Eye (tissue), 1 donor: Measurements from ENCODE around the gene ALDH2.
A peak's percentile ranks its signal among the peaks of the same experiment; 100 is the strongest.
"Not testable (repeated sequence)": the region's sequence is repeated elsewhere in the genome, so short reads cannot be mapped to it uniquely, and the experiment has no call there.

ENCODE experiments used
- DNase-seq: peaks from one replicate; pipeline ENCODE4 v3.0.0-alpha.2; 2015

The ALDH2 gene

DNA sequence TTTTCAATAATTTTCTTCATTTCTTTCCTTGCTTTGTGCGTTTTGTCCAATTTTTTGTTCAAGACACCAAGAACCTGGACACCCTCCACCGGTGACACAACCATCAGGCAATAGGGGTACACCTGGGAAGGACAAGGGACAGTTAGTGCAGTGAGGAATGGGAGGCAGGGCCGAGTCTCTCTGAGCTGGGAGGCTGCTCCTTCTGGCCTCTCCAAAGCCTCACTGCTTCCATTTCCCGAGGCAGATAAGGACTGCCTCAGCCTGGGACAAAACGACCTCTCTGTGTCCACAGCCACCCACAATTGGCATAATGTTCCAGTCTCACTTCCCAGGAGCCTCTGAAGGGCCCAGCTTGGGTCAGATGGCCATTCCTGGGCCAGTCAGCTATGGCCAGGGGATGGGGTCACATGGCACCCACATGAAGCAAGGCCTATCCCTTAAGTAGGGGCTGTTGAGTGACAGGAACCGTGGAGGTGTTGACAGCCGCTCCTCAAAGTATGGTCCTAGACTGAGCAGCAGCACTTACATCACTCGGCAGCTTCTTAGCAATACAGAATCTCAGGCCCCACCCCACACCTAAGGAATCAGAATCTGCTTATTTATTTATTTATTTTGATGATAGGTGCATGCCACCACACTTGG lies 61.7 kb downstream of the ALDH2 start:
- no peak for DNase-seq

DNA sequence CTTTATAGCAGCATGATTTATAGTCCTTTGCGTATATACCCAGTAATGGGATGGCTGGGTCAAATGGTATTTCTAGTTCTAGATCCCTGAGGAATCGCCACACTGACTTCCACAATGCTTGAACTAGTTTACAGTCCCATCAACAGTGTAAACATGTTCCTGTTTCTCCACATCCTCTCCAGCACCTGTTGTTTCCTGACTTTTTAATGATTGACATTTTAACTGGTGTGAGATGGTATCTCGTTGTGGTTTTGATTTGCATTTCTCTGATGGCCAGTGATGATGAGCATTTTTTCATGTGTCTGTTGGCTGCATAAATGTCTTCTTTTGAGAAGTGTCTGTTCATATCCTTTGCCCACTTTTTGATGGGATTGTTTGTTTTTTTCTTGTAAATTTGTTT lies 62.9 kb downstream of the ALDH2 start:
- not testable (repeated sequence) for DNase-seq

DNA sequence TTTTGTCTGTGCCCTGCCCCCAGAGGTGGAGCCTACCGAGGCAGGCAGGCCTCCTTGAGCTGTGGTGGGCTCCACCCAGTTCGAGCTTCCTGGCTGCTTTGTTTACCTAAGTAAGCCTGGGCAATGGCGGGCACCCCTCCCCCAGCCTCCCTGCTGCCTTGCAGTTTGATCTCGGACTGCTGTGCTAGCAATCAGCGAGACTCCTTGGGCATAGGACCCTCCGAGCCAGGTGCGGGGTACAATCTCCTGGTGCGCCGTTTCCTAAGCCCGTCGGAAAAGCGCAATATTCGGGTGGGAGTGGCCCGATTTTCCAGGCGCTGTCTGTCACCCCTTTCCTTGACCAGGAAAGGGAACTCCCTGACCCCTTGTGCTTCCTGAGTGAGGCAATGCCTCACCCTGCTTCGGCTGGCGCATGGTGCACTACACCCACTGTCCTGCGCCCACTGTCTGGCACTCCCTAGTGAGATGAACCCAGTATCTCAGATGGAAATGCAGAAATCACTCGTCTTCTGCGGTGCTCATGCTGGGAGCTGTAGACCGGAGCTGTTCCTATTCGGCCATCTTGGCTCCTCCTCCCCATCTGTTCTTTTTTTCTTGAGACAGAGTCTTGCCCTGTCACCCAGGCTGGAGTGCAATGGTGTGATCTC lies 68.1 kb downstream of the ALDH2 start:
- DNase-seq = not testable (repeated sequence)

DNA sequence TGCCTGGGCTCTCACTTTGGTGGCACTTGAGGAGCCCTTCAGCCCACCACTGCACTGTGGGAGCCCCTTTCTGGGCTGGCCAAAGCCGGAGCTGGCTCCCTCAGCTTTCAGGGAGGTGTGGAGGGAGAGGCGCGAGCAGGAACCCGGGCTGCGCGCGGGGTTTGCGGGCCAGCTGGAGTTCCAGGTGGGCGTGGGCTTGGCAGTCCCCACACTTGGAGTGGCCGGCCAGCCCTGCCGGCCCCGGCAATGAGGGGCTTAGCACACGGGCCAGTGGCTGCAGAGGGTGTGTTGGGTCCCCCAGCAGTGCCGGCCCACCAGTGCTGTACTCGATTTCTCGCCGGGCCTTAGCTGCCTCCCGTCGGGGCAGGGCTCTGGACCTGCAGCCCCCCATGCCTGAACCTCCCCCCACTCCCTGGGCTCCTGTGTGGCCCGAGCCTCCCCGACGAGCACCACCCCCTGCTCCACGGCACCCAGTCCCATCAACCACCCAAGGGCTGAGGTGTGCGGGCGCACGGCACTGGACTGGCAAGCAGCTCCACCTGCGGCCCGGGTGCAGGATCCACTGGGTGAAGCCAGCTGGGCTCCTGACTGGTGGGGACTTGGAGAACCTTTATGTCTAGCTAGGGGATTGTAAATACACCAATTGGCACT lies 68.9 kb downstream of the ALDH2 start:
- not testable (repeated sequence) for DNase-seq

DNA sequence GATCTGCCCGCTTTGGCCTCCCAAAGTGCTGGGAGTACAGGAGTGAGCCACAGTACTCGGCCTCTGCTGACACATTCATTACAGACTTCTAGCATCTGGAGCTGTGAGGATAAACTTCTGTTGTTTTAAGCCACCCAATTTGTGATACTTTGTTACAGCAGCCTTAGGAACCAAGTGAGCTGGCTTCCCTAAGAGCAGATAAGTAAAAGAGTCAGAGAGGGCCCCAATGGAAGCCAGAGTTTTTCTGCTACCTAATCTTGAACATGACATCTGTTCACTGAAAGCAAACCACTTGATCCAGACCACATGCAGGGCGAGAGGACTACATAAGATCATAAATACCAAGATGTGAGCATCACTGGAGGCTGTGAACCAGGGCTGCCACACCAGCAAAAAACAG lies 71.6 kb downstream of the ALDH2 start:
- DNase-seq = no peak

DNA sequence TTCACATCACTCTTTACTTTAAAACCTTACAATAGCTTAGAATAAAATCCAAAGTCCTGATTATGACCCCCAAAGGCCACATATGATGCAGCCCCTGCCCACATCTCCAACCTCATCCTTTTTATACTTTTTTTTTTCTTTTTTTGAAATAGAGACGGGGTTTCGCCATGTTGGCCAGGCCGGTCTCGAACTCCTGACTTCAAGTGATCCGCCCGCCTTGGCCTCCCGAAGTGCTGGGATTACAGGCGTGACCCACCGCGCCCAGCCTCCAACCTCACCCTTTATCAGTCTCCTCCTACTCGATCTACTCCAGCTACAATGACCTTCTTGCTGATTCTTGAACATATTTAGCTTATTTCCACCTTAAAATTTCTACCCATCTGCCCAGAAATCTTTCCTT lies 74.1 kb downstream of the ALDH2 start:
- DNase-seq = no peak

DNA sequence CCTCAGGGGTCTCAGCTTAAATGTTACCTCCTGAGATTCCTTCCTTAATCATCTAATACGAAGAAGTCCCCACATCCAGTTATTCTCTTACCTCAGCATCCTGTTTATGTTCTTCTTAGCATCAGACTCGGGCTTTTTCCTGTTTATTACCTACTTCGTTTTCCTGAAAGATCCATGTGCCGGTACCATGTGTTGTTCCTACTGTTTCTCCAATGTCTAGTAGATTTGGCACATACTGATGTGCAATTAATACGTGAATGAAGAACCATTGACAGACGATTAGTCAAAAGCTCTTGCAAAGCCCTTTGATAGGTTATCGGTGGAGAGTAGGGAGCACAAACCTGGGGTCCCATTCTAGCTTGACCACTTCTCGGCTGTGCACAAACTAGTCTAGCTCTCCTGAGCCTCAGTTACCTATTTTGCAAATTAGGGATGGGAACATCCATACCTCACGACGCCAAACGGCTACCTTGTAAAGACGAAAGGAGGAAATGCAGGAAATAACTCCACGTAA lies 74.6 kb downstream of the ALDH2 start:
- no peak for DNase-seq

DNA sequence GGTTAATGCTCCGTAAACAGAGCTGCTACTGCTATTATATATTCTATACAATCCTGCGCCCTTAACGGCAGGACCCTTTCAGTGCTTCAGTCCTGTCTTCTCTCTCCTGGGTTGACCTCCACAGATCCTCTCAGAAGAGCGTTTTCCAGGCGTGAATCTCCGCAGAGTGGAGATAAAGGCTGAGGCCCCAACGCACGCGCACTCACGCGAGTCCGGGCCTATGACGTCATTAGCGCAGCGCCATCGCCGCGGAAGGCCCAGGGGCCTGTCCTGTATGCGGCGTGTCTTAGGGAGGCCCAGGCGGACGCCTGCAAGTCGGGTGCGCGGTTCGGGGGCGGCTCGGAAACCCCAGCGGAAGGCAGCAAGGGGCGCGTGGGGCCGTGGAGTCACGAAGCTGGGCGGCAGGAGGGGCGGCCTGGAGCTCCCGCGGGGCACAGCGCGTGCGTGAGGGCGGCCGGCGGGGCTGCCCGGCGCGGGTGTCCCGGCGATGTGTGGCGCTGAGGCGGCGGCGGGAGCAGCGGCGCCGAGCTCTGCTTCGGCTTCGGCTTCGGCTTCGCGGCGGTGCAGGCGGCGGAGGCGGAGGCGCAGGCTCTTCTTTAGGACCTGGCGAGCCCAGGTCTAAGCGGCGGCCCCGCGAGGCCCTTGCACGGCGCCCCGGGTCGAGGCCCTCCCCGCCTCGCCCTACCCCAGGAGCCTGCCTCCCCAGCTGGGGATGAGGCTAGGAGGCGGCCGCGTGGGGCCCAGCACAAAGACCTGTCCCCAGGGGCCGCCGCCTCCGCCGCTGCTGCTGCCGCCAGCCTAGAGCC lies 75.2 kb downstream of the ALDH2 start, which contains the start of gene MAPKAPK5:
Gene MAPKAPK5, plus strand, starts transcription at position 479 of the 806 bp plus-strand sequence. CDS start 506 bp downstream, outside the sequence.
- DNase-seq = peak; percentile 99

DNA sequence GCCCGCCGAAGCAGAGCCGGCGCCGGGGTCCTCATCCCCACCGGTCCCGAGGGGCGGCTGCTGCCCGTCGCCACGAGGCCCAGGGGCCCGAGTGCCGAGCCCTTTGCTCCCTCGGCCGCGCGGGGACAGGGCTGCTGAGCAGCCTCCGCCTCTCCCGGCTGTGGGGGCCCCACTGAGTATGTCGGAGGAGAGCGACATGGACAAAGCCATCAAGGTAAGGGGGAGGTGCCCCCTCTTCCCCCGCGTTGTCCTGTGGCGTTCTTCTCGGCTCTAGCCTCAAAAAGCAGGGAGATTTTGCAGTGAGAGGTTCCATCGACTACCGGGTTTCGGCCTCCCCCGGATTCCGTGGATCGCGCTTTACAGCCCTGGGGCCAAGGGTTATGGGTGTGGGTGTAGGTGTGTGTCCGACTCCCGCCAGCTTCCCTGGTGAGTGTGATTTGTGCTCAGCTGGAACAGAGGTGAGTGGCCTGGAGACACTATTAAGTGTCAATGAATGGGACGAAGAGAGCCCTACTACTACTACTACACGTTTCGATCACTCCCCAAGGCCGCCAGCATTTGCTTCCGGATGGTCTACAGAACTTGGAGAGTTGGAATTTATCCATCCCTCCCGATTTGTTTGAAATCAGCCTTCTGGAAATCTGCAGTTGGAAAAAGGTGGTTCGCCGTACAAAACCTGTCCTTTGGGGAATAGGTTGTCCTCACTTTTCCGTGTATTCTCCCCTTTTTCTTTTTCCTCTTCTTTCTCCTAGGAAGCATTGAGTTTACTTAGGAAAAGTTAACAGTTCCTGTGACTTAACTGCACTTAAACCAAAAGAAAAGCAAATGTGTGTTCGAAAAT lies 76.0 kb downstream of the ALDH2 start:
- DNase-seq = no peak

DNA sequence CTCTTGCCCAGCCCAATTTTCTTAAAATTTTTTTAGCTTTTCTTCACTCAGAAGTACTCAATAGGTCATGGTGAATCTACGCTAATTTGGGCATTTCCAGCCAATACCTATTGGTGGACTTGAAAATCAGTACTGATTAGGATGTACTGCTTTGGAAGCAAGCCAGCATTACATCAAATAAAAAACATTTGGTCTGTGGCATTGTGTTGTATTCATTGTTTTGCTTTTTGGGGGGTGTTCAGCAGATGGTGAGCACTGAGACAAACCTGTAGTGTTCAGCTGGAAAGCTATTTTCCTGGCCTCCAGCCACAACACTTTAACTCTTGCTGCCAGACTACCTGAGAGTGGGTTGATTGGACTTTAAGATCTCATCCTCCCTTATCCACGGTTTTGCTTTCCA lies 79.3 kb downstream of the ALDH2 start:
- DNase-seq = no peak

DNA sequence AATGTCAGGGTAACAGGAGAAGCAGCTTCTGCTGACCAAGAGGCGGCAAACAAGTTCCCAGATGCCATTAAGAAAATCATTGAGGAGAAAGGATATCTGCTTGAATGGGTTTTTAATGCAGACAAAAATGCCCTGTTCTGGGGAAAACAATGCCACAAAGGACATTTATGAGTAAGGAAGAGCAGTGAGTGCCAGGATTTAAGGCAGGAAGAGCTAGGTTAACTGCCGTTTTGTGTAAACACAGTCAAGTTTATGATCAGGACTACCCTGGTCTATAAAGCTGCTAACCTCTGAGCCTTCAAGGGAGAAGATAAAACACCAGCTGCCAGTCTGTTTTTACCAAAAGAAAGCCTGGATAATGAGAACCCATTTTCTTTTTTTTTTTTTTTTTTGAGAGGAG lies 83.8 kb downstream of the ALDH2 start:
- DNase-seq = no peak

DNA sequence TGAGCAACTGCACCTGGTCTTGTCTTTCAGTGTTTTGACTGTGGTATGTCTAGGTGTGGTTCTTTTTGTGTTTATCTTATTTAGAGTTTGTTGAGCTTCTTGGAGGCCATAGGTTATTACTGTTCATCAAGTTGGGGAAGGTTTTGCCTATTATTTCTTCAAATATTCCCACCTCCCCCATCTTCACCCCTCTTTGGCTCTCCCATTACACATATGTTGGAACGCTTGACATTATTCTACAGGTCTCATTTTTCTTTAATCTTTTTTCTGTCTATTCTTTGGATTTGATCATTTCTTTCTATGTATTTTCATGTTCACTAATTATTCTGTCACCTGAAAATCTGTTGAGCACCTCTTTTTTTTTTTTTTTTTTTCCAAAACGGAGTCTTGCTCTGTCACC lies 91.5 kb downstream of the ALDH2 start:
- no peak for DNase-seq

DNA sequence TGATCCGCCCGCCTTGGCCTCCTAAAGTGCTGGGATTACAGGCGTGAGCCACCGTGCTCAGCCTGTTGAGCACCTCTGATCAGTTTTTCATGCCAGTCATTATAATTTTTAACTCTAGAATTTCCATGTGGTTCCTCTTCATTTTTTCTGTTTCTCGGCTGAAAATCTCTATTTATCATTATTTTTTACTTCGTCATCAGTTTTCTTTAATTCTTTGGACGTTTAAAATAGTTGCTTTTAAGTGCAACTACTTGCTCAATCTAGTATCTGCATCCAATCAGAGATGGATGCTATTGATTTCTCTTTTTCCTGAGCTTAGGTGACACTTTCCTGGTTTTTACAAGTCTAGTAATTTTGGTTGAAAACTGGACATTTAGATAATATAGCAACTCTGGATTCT lies 92.0 kb downstream of the ALDH2 start:
- DNase-seq = no peak

DNA sequence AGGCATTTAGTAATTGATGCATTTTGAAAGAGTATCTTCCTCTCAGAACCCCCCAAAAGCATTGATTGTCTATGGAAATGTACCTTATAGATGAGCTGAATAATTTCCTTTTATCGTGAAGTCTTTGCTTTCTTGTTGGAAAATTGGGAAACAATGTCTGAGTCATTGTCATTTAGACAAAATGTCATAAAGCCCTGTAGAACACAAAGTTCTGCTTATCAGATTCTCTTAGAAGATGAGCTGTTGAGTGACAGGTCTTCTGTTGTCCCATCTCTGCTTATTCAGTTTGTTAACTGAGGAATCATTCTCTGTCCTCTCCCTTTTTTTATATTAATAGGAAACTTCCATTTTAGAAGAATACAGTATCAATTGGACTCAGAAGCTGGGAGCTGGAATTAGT lies 98.2 kb downstream of the ALDH2 start:
- no peak for DNase-seq
